CD14-positive monocyte (primary cell): ENCODE measurements around the gene LRRC3. TPM values are rescaled to one million over a fixed set of nuclear protein-coding genes. Genes with fewer than 3 reads are reported as not detected.

Source experiments
- DNase-seq, 3 donors: peaks; one replicate each; pipeline ENCODE4 v3.0.0-alpha.2; 2011 to 2022
- H2AFZ ChIP-seq: 2 replicates; pipeline ENCODE4 v1.6.0; 2012; ENCODE audit warnings: mild to moderate bottlenecking, low read depth, low read length, inconsistent platforms; ENCODE audit not compliant: insufficient read depth, poor library complexity, severe bottlenecking
- H3K27ac ChIP-seq, 2 donors: 1 replicate in 1 of 2; 2 replicates in 1 of 2; pipeline ENCODE4 v1.5.1; 2012 to 2013; ENCODE audit warnings: low read length in 2 of 2, control low read depth in 1 of 2, inconsistent platforms in 1 of 2, low read depth in 1 of 2, mild to moderate bottlenecking in 1 of 2
- H3K27me3 ChIP-seq, 2 donors: one replicate each; pipeline versions ENCODE4 v1.6.0 to v1.6.1; 2011 to 2013; ENCODE audit warnings: low read length in 2 of 2; ENCODE audit not compliant: control insufficient read depth in 2 of 2, insufficient read depth in 2 of 2
- H3K36me3 ChIP-seq, 2 donors: replicated peaks in 1 of 2; 1 replicate in 1 of 2; 2 replicates in 1 of 2; pipeline versions ENCODE4 v1.5.1 to v1.6.1; 2012 to 2013; ENCODE audit warnings: low read length in 2 of 2, control low read depth in 1 of 2, inconsistent platforms in 1 of 2, mild to moderate bottlenecking in 1 of 2; ENCODE audit not compliant: insufficient read depth in 2 of 2, control insufficient read depth in 1 of 2
- H3K4me1 ChIP-seq, 2 donors: 1 replicate in 1 of 2; 2 replicates in 1 of 2; pipeline versions ENCODE4 v1.5.1 to v1.6.1; 2012 to 2013; ENCODE audit warnings: low read length in 2 of 2, control low read depth in 1 of 2, inconsistent platforms in 1 of 2, mild to moderate bottlenecking in 1 of 2, moderate library complexity in 1 of 2; ENCODE audit not compliant: insufficient read depth in 2 of 2, control insufficient read depth in 1 of 2
- H3K4me2 ChIP-seq: replicated peaks from 2 replicates; pipeline ENCODE3; 2012; ENCODE audit warnings: low read length, moderate library complexity, mild to moderate bottlenecking; ENCODE audit not compliant: poor library complexity, severe bottlenecking; ENCODE audit errors: extremely low read depth
- H3K4me3 ChIP-seq, 3 experiments: fragments of 200-600 bp in 1 of 3; sonication (generic) in 1 of 3; replicated peaks in 1 of 3; 1 replicate in 2 of 3; 2 replicates in 1 of 3; pipeline ENCODE4 v1.5.1; 2011 to 2013; ENCODE audit warnings: low read length in 3 of 3, mild to moderate bottlenecking in 3 of 3, control low read depth in 2 of 3, low read depth in 2 of 3, inconsistent platforms in 1 of 3, moderate library complexity in 1 of 3
- H3K79me2 ChIP-seq: 2 replicates; pipeline ENCODE4 v1.6.0; 2012; ENCODE audit warnings: mild to moderate bottlenecking, control low read depth, inconsistent platforms, low read length, moderate library complexity; ENCODE audit not compliant: insufficient read depth
- H3K9ac ChIP-seq: 2 replicates; pipeline ENCODE4 v1.6.0; 2017; ENCODE audit warnings: low read length, mild to moderate bottlenecking; ENCODE audit not compliant: insufficient read depth, poor library complexity, severe bottlenecking
- H3K9me3 ChIP-seq, 2 donors: replicated peaks in 1 of 2; 1 replicate in 1 of 2; 2 replicates in 1 of 2; pipeline versions ENCODE4 v1.5.1 to v1.6.1; 2012 to 2013; ENCODE audit warnings: low read length in 2 of 2, control low read depth in 1 of 2; ENCODE audit not compliant: control insufficient read depth in 1 of 2, insufficient read depth in 1 of 2
- H4K20me1 ChIP-seq: 2 replicates; pipeline ENCODE4 v1.6.0; 2012; ENCODE audit warnings: mild to moderate bottlenecking, low read length, control low read depth, moderate library complexity; ENCODE audit not compliant: insufficient read depth
- H3K27ac Mint-ChIP-seq, 7 donors: one replicate each; pipeline ENCODE4 v1.8.0; 2020; ENCODE audit warnings: mild to moderate bottlenecking in 7 of 7, mixed read lengths in 7 of 7, moderate library complexity in 6 of 7, inconsistent platforms in 2 of 7
- H3K27me3 Mint-ChIP-seq, 3 donors: one replicate each; pipeline ENCODE4 v1.8.0; 2021 to 2022; ENCODE audit warnings: low read depth in 3 of 3, mild to moderate bottlenecking in 3 of 3, mixed read lengths in 3 of 3, moderate library complexity in 3 of 3, inconsistent platforms in 1 of 3
- H3K36me3 Mint-ChIP-seq, 2 donors: one replicate each; pipeline ENCODE4 v1.8.0; 2020; ENCODE audit warnings: mixed read lengths in 2 of 2, inconsistent platforms in 1 of 2, mild to moderate bottlenecking in 1 of 2
- H3K4me1 Mint-ChIP-seq: one replicate; pipeline ENCODE4 v1.8.0; 2020; ENCODE audit warnings: mild to moderate bottlenecking, mixed read lengths
- H3K4me3 Mint-ChIP-seq, 2 donors: one replicate each; pipeline ENCODE4 v1.8.0; 2020; ENCODE audit warnings: mild to moderate bottlenecking in 2 of 2, mixed read lengths in 2 of 2, moderate library complexity in 1 of 2
- H3K9me3 Mint-ChIP-seq, 7 donors: one replicate each; pipeline ENCODE4 v1.8.0; 2020 to 2022; ENCODE audit warnings: mixed read lengths in 7 of 7, mild to moderate bottlenecking in 6 of 7, moderate library complexity in 6 of 7, inconsistent platforms in 2 of 7
- WGBS: methylation state at CpG from one replicate; pipeline ENCODE4 v1.1.5; 2013; ENCODE audit warnings: missing lambda C conversion rate; ENCODE audit not compliant: insufficient coverage; 5-methylcytosine and 5-hydroxymethylcytosine counted together
- intact Hi-C, 2 donors: fragments of 100-400 bp; cut with micrococcal nuclease; formaldehyde crosslinking; loops; one replicate each; pipeline versions ENCODE4 v1.15.0 to v1.15.1; 2023
- polyA plus RNA-seq, 3 donors: library from polyadenylated mRNA; depleted of rRNA in 1 of 3; unstranded in 2 of 3; stranded (reverse) in 1 of 3; fragments of 300-500 nt in 2 of 3; fragments of >200 nt in 1 of 3; fragmentation: Illumina TruSeq in 2 of 3; gene quantifications; 1 replicate in 2 of 3; 2 replicates in 1 of 3; pipeline ENCODE4 v1.2.3, GENCODE V29; 2012 to 2021
- TF ChIP-seq, protein P1 (sequence below): fragments of 200-600 bp; IDR thresholded peaks from one replicate; pipeline ENCODE4 v1.8.0; 2022; ENCODE audit warnings: antibody characterized with exemption, mild to moderate bottlenecking

LRRC3 gene
- polyA plus RNA-seq, 3 donors, result 0.30 to 0.59 (median 0.41) TPM

DNA sequence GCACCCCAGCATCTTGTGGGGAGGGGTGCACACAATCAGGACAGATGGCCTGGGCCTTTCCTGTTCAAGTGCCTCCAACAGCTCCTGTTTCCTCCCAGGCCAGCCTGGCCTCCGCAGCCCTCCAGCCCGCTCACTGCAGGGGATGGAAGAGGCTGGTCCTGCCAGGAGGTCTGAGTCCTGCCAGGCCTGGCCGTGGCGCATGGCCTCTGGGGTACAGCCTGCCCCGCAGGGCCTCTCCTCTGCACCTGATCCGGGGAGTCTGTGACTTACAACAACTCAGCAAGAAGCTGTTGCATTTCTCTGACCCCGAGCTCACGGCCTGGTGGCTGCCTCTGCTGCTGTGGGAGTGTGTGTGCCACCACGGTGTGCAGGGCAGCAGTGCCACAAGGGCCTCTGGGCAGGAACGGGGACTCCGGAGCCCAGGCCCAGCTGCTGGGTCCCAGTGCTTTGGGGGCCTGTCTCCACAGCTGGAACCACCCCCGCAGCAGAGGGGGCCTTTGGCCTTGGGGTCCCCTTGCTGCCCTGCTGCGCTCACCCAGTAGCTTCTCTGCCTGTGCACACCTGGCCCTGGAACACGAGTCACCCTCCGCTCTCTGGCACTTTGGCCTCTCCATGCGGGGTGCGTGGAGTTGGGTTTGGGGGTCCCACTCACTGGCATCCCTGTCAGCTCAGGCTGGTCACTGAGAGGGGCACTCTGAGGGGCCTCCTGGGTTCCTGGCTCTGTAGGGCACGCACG, 17.4 kb upstream of the LRRC3 start:
- H3K9me3 ChIP-seq, result no peaks in the 10 kb centered on the region
- no peaks in the 10 kb centered on the region for H3K4me1 ChIP-seq
- Mint-ChIP-seq H3K27me3 (peaks cover 0 to 1% (median 0%) of the 10 kb centered on the region in 3 donors), H3K4me3 (no peak overlapping the region), H3K4me1 (no peaks in the 10 kb centered on the region), H3K9me3 (peaks cover 0 to 6% (median 0%) of the 10 kb centered on the region in 7 donors), H3K36me3 (peaks cover 74 to 94% of the 10 kb centered on the region in 2 donors), H3K27ac (peak overlapping the region in 1 of 7 donors; percentile 61)
- no peak for DNase-seq
- H3K4me3 ChIP-seq, result no peak overlapping the region
- H3K4me2 ChIP-seq, result no peak overlapping the region
- H3K36me3 ChIP-seq, result peaks cover 97 to 98% of the 10 kb centered on the region in 2 donors
- 95% methylated on average over 19 of the region's 19 CpGs for WGBS
- H3K79me2 ChIP-seq, result no peaks in the 10 kb centered on the region
- TF ChIP-seq, protein P1, sequence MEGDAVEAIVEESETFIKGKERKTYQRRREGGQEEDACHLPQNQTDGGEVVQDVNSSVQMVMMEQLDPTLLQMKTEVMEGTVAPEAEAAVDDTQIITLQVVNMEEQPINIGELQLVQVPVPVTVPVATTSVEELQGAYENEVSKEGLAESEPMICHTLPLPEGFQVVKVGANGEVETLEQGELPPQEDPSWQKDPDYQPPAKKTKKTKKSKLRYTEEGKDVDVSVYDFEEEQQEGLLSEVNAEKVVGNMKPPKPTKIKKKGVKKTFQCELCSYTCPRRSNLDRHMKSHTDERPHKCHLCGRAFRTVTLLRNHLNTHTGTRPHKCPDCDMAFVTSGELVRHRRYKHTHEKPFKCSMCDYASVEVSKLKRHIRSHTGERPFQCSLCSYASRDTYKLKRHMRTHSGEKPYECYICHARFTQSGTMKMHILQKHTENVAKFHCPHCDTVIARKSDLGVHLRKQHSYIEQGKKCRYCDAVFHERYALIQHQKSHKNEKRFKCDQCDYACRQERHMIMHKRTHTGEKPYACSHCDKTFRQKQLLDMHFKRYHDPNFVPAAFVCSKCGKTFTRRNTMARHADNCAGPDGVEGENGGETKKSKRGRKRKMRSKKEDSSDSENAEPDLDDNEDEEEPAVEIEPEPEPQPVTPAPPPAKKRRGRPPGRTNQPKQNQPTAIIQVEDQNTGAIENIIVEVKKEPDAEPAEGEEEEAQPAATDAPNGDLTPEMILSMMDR, result no peak
- H2AFZ ChIP-seq, result no peak overlapping the region
- intact Hi-C loops, result no loop called here
- H3K27me3 ChIP-seq, result no peaks in the 10 kb centered on the region
- no peak overlapping the region for H3K9ac ChIP-seq
- peaks cover 8% of the 10 kb centered on the region for H4K20me1 ChIP-seq
- no peak overlapping the region for H3K27ac ChIP-seq

DNA sequence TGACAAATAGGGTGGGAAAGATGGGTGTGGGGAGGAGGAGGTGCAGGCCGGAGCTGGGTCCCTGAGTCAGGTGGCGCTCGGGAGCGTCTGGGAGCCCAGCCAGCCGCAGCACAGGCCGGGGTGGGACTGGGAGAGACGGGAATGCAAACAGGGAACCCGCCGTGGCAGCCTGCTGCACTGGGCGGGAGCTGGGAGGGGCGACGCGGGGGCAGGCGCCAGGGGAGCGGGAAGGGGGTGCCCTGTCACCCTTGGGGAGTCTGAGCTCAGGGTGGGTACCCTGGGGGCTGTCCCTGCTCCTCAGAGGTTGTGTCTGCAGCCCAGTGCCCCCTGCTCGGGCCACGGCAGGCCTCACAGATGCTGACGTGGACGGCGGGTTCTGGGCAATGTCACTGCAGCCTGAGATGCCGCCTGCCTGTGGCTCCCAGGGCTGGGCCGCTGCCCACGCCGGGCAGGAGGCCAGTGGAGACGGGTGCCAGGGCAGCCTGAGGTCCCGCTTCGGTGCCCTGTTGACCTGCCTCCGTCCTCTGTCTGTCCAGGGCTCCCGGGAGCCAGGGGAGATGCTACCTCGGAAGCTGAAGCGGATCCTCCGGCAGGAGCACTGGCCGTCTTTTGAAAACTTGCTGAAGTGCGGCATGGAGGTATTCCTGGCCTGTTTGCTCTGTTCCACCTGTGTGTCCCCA, 16.6 kb upstream of the LRRC3 start:
- no peaks in the 10 kb centered on the region for H3K79me2 ChIP-seq
- no peaks in the 10 kb centered on the region for H3K27me3 ChIP-seq
- no peak overlapping the region for H3K4me3 Mint-ChIP-seq
- DNase-seq, result no peak
- H3K4me1 Mint-ChIP-seq, result no peaks in the 10 kb centered on the region
- peaks cover 0 to 13% (median 0%) of the 10 kb centered on the region in 7 donors for H3K9me3 Mint-ChIP-seq
- H4K20me1 ChIP-seq, result peaks cover 4% of the 10 kb centered on the region
- H3K4me2 ChIP-seq, result no peak overlapping the region
- TF ChIP-seq, protein P1, result no peak
- no peak overlapping the region for H3K9ac ChIP-seq
- no peak overlapping the region for H3K4me3 ChIP-seq
- H3K9me3 ChIP-seq, result no peaks in the 10 kb centered on the region
- H3K36me3 ChIP-seq, result peaks cover 91 to 98% of the 10 kb centered on the region in 2 donors
- H3K27ac Mint-ChIP-seq, result no peak overlapping the region
- H3K4me1 ChIP-seq, result no peaks in the 10 kb centered on the region
- H3K36me3 Mint-ChIP-seq, result peaks cover 74 to 94% of the 10 kb centered on the region in 2 donors
- H2AFZ ChIP-seq, result no peak overlapping the region
- no peak overlapping the region for H3K27ac ChIP-seq
- intact Hi-C loops, result no loop called here
- 98% methylated on average over 32 of the region's 34 CpGs for WGBS
- peaks cover 0 to 2% (median 0%) of the 10 kb centered on the region in 3 donors for H3K27me3 Mint-ChIP-seq
